OCI-LY1 (cell line): ENCODE results near the gene CREB5.

ENCODE experiments used
- CTCF ChIP-seq: fragments of 200-600 bp; sonication (generic), shearing (Covaris generic); IDR thresholded peaks from 2 replicates; pipeline ENCODE4 v1.5.1; 2017; ENCODE audit warnings: mild to moderate bottlenecking, antibody characterized with exemption, low read length, moderate library complexity, mixed read lengths
- EZH2 ChIP-seq: fragments of 200-600 bp; sonication (generic), shearing (Covaris generic); IDR thresholded peaks from 2 replicates; pipeline ENCODE4 v1.8.0; 2017; ENCODE audit warnings: borderline replicate concordance, mixed run types, mild to moderate bottlenecking, antibody characterized with exemption, low read length, moderate library complexity, mixed read lengths

GRCh38 chr7:28505867-28506266, 93.5 kb downstream of the CREB5 start:
- no peak for TF ChIP-seq EZH2
- TF ChIP-seq CTCF, result no peak
